ENCODE measurements around the gene DMXL2.

DNA sequence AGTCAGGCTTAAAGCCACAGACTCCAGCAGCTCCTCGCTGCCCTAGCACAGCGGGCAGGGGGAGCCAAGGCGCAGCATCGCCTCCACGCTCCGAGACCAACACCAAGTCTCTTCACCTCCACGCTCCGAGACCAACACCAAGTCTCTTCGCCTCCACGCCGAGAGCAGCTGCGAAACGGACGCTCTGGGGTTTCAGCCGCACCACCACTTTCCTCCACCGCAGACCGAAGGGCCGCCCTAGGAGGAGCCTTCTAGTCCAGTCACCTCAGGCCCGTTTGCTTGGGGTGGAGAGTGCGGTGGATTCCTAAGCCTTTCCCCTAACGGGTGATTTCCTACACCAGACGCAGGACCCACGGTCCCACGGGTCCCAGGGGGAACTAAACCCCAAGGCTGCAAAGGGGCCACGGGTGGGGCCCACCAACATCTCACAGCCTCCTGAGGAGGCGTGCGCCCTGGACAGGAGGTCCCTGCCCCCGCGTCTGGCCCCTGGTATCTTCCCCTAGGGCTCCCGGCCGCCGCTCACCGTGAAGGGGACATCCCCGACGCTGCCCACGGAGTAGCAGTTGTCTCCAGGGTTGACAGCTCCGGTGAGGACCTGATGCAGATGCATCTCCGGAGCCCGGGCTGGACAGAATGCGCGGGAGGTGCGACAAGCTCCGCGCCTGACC, 501 bp downstream of the DMXL2 start:
- TF ChIP-seq, protein P1, sequence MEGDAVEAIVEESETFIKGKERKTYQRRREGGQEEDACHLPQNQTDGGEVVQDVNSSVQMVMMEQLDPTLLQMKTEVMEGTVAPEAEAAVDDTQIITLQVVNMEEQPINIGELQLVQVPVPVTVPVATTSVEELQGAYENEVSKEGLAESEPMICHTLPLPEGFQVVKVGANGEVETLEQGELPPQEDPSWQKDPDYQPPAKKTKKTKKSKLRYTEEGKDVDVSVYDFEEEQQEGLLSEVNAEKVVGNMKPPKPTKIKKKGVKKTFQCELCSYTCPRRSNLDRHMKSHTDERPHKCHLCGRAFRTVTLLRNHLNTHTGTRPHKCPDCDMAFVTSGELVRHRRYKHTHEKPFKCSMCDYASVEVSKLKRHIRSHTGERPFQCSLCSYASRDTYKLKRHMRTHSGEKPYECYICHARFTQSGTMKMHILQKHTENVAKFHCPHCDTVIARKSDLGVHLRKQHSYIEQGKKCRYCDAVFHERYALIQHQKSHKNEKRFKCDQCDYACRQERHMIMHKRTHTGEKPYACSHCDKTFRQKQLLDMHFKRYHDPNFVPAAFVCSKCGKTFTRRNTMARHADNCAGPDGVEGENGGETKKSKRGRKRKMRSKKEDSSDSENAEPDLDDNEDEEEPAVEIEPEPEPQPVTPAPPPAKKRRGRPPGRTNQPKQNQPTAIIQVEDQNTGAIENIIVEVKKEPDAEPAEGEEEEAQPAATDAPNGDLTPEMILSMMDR (conservative IDR thresholded peaks at IDR 0.05; ENCODE audit: low read depth in 2 of 2): no peak; a peak in 1 of 4 replicates
- TF ChIP-seq EZH2 (IDR thresholded peaks at IDR 0.05; ENCODE audit: low read depth, unreplicated experiment) (no peak), POLR2AphosphoS5 (IDR thresholded peaks at IDR 0.05; ENCODE audit: low read depth) (no peak)
- TF ChIP-seq, protein P2, sequence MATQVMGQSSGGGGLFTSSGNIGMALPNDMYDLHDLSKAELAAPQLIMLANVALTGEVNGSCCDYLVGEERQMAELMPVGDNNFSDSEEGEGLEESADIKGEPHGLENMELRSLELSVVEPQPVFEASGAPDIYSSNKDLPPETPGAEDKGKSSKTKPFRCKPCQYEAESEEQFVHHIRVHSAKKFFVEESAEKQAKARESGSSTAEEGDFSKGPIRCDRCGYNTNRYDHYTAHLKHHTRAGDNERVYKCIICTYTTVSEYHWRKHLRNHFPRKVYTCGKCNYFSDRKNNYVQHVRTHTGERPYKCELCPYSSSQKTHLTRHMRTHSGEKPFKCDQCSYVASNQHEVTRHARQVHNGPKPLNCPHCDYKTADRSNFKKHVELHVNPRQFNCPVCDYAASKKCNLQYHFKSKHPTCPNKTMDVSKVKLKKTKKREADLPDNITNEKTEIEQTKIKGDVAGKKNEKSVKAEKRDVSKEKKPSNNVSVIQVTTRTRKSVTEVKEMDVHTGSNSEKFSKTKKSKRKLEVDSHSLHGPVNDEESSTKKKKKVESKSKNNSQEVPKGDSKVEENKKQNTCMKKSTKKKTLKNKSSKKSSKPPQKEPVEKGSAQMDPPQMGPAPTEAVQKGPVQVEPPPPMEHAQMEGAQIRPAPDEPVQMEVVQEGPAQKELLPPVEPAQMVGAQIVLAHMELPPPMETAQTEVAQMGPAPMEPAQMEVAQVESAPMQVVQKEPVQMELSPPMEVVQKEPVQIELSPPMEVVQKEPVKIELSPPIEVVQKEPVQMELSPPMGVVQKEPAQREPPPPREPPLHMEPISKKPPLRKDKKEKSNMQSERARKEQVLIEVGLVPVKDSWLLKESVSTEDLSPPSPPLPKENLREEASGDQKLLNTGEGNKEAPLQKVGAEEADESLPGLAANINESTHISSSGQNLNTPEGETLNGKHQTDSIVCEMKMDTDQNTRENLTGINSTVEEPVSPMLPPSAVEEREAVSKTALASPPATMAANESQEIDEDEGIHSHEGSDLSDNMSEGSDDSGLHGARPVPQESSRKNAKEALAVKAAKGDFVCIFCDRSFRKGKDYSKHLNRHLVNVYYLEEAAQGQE (IDR thresholded peaks at IDR 0.05; ENCODE audit: unreplicated experiment): no peak
